PC-9 (cell line): ENCODE results near the gene APBA2. TPM values are rescaled to one million over a fixed set of nuclear protein-coding genes. Genes with fewer than 3 reads are reported as not detected.

ENCODE experiments used
- BruUV-seq: library from RNA; stranded (reverse); fragments of 400-500 nt; replicated peaks from 2 replicates; lab custom pipeline; 2021; lab: Mats Ljungman, UMichigan
- CTCF ChIA-PET: fragments of 300-600 bp; sonication (Branson Sonifier 250); formaldehyde crosslinking; loops from one replicate; lab custom pipeline; 2022; ENCODE audit warnings: antibody characterized with exemption; lab: Charles Lee
- POLR2A ChIA-PET: fragments of 300-600 bp; sonication (Branson Sonifier 250); formaldehyde crosslinking; loops from one replicate; lab custom pipeline; 2022; ENCODE audit warnings: antibody characterized with exemption; ENCODE audit not compliant: unreplicated experiment; lab: Charles Lee
- DNase-seq, 2 experiments: peaks; one replicate each; pipeline versions ENCODE4 v3.0.0 to v3.0.0-alpha.2; 2015 to 2022; ENCODE audit warnings: mixed read lengths in 1 of 2
- H2AFZ ChIP-seq: fragments of 200-600 bp; sonication (generic); 2 replicates; pipeline ENCODE4 v1.8.1; 2017; ENCODE audit warnings: antibody characterized with exemption
- H3F3A ChIP-seq: fragments of 200-600 bp; sonication (generic); 2 replicates; pipeline ENCODE4 v1.8.1; 2017; ENCODE audit warnings: antibody characterized with exemption, mild to moderate bottlenecking, low read depth; ENCODE audit not compliant: insufficient read depth
- H3K27ac ChIP-seq: fragments of 200-600 bp; sonication (generic); 2 replicates; pipeline ENCODE4 v1.6.1; 2016; ENCODE audit warnings: mixed run types
- H3K27me3 ChIP-seq: fragments of 200-600 bp; sonication (generic); 2 replicates; pipeline ENCODE4 v1.6.1; 2016; ENCODE audit warnings: low read depth, mixed run types; ENCODE audit not compliant: insufficient read depth
- H3K36me3 ChIP-seq: fragments of 200-600 bp; sonication (generic); 2 replicates; pipeline ENCODE4 v1.6.1; 2016; ENCODE audit warnings: low read depth, mixed run types
- H3K4me1 ChIP-seq: fragments of 200-600 bp; sonication (generic); replicated peaks from 2 replicates; pipeline ENCODE4 v1.6.1; 2016; ENCODE audit warnings: mixed run types; ENCODE audit not compliant: insufficient read depth
- H3K4me2 ChIP-seq: fragments of 200-600 bp; sonication (generic); 2 replicates; pipeline ENCODE4 v1.6.1; 2017; ENCODE audit warnings: mixed run types
- H3K4me3 ChIP-seq: fragments of 200-600 bp; sonication (generic); 2 replicates; pipeline ENCODE4 v1.6.1; 2016; ENCODE audit warnings: mixed run types
- H3K79me2 ChIP-seq: fragments of 200-600 bp; sonication (generic); 2 replicates; pipeline ENCODE4 v1.6.1; 2017; ENCODE audit warnings: low read depth, mixed run types
- H3K9me2 ChIP-seq: fragments of 200-600 bp; sonication (generic); 2 replicates; pipeline ENCODE4 v1.8.1; 2017; ENCODE audit warnings: mild to moderate bottlenecking; ENCODE audit not compliant: insufficient read depth
- H3K9me3 ChIP-seq: fragments of 200-600 bp; sonication (generic); 2 replicates; pipeline ENCODE4 v1.8.1; 2016; ENCODE audit warnings: low read depth; ENCODE audit not compliant: insufficient read depth
- H4K20me1 ChIP-seq: fragments of 200-600 bp; sonication (generic); 2 replicates; pipeline ENCODE4 v1.8.1; 2017; ENCODE audit not compliant: insufficient read depth
- CTCF ChIP-seq: fragments of 200-600 bp; sonication (generic); conservative IDR thresholded peaks from 2 replicates; pipeline ENCODE4 v1.6.1; 2017; ENCODE audit warnings: mixed run types, antibody characterized with exemption, mild to moderate bottlenecking, moderate library complexity
- EZH2 ChIP-seq: fragments of 200-600 bp; sonication (generic); IDR thresholded peaks from 2 replicates; pipeline ENCODE4 v1.8.0; 2017; ENCODE audit warnings: antibody characterized with exemption, low read depth
- intact Hi-C: fragments of 100-400 bp; cut with micrococcal nuclease; formaldehyde crosslinking; loops from one replicate; pipeline ENCODE4 v1.10.0; 2022; ENCODE audit not compliant: unreplicated experiment
- total RNA-seq: library from RNA; stranded (reverse); gene quantifications from 2 replicates; pipeline ENCODE4 v1.2.3, GENCODE V29; 2021

Gene APBA2
- total RNA-seq, 1 experiment from 2014 or later = not detected

- H2AFZ ChIP-seq = no peak overlapping the region
- H3K9me3 ChIP-seq = no peaks in the 10 kb centered on the region
- BruUV-seq = no TSS peak
- no peaks in the 10 kb centered on the region for H3K4me1 ChIP-seq
- H3F3A ChIP-seq = no peaks in the 10 kb centered on the region
- ChIA-PET CTCF (no interaction called here), POLR2A (no interaction called here)
- H4K20me1 ChIP-seq = no peaks in the 10 kb centered on the region
- intact Hi-C loops = no loop called here
- H3K27me3 ChIP-seq = peaks cover 28% of the 10 kb centered on the region; the same call in 1 of the 2 replicates
- TF ChIP-seq CTCF = no peak
- no peak for TF ChIP-seq EZH2
- no peaks in the 10 kb centered on the region for H3K9me2 ChIP-seq
- no peaks in the 10 kb centered on the region for H3K36me3 ChIP-seq
- no peaks in the 10 kb centered on the region for H3K79me2 ChIP-seq
- no peak for DNase-seq
- no peak overlapping the region for H3K4me2 ChIP-seq
- no peak overlapping the region for H3K27ac ChIP-seq
- no peak overlapping the region for H3K4me3 ChIP-seq
Observed at GRCh38 chr15:29104566-29104880, 218.7 kb downstream of the APBA2 start.

- H4K20me1 ChIP-seq = no peaks in the 10 kb centered on the region
- H3K9me3 ChIP-seq = no peaks in the 10 kb centered on the region
- H3K79me2 ChIP-seq = no peaks in the 10 kb centered on the region
- BruUV-seq = no TSS peak
- POLR2A ChIA-PET = no interaction called here
- no peaks in the 10 kb centered on the region for H3K9me2 ChIP-seq
- no peaks in the 10 kb centered on the region for H3K4me1 ChIP-seq
- H3K36me3 ChIP-seq = no peaks in the 10 kb centered on the region
- intact Hi-C loops = no loop called here
- no peak for TF ChIP-seq CTCF
- TF ChIP-seq EZH2 = no peak
- DNase-seq = no peak
- peaks cover 21% of the 10 kb centered on the region; the same call in 1 of the 2 replicates for H3K27me3 ChIP-seq
- no peak overlapping the region for H3K27ac ChIP-seq
- no peak overlapping the region for H3K4me2 ChIP-seq
- no peak overlapping the region for H3K4me3 ChIP-seq
- CTCF ChIA-PET = no interaction called here
- H3F3A ChIP-seq = no peaks in the 10 kb centered on the region
- no peak overlapping the region for H2AFZ ChIP-seq
Observed at GRCh38 chr15:29105151-29105854, 219.5 kb downstream of the APBA2 start.

DNA sequence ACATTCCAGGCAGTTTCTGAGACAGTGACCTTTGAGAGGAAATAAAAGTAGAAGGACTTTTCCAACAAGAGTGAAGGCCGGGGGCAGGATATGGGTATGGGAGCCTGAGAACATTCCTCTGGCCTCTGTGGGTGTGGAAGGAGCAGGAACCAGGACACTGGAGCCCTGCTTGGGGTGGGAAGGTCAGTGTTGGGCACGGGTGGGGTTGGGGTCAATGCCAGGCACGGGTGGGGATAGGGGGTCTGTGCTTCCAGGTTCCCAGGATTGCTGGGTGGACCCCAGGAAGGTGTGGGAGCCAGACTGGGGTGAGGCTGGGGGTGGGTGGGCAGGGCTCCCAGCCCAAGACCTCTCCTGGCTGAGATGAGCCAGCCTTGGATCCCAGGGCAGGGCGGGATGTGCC lies 220.3 kb downstream of the APBA2 start:
- H3K4me1 ChIP-seq = no peaks in the 10 kb centered on the region
- H3K79me2 ChIP-seq = no peaks in the 10 kb centered on the region
- ChIA-PET POLR2A (no interaction called here), CTCF (no interaction called here)
- intact Hi-C loops = no loop called here
- no peak overlapping the region for H3K27ac ChIP-seq
- TF ChIP-seq CTCF = no peak
- TF ChIP-seq EZH2 = no peak
- H2AFZ ChIP-seq = no peak overlapping the region
- H3K27me3 ChIP-seq = peaks cover 19% of the 10 kb centered on the region; the same call in 1 of the 2 replicates
- no TSS peak for BruUV-seq
- H3K9me3 ChIP-seq = no peaks in the 10 kb centered on the region
- no peaks in the 10 kb centered on the region for H3F3A ChIP-seq
- no peak for DNase-seq
- no peaks in the 10 kb centered on the region for H3K9me2 ChIP-seq
- H3K36me3 ChIP-seq = no peaks in the 10 kb centered on the region
- H3K4me2 ChIP-seq = no peak overlapping the region
- no peaks in the 10 kb centered on the region for H4K20me1 ChIP-seq
- H3K4me3 ChIP-seq = no peak overlapping the region
